Testis (tissue), 3 donors: Measurements from ENCODE around the gene C16orf90. TPM values are rescaled to one million over a fixed set of nuclear protein-coding genes. Genes with fewer than 3 reads are reported as not detected.

Experiments used
- DNase-seq: peaks from one replicate; pipeline ENCODE4 v3.0.0-alpha.2; 2019
- H3K27ac ChIP-seq, 2 donors: fragments of 200-600 bp; sonication (generic); one replicate each; pipeline ENCODE4 v1.5.1; 2019
- H3K27me3 ChIP-seq: fragments of 200-600 bp; sonication (generic); one replicate; pipeline ENCODE4 v1.5.1; 2019
- H3K36me3 ChIP-seq: fragments of 200-600 bp; sonication (generic); one replicate; pipeline ENCODE4 v1.5.1; 2017; ENCODE audit warnings: low read depth; ENCODE audit errors: missing control alignments
- H3K4me1 ChIP-seq: fragments of 200-600 bp; sonication (generic); one replicate; pipeline ENCODE4 v1.5.1; 2019
- H3K4me3 ChIP-seq, 2 donors: fragments of 200-600 bp; sonication (generic); one replicate each; pipeline ENCODE4 v1.5.1; 2017 to 2019
- H3K9me3 ChIP-seq: fragments of 200-600 bp; sonication (generic); one replicate; pipeline ENCODE4 v1.5.1; 2017
- POLR2A ChIP-seq: fragments of 450-650 bp; IDR thresholded peaks from one replicate; pipeline ENCODE4 v1.6.1; 2017; ENCODE audit warnings: antibody characterized with exemption, mild to moderate bottlenecking, moderate library complexity
- WGBS, 2 donors: methylation state at CpG; one replicate each; pipeline ENCODE4 v1.1.5; 2018; 5-methylcytosine and 5-hydroxymethylcytosine counted together
- intact Hi-C: fragments of 100-400 bp; cut with DNase I; formaldehyde crosslinking; loops from one replicate; pipeline ENCODE4 v1.15.1; 2023; ENCODE audit warnings: low total_unique reads
- polyA plus RNA-seq: library from polyadenylated mRNA; stranded (reverse); fragments of 350-450 nt; fragmentation: Illumina TruSeq; extraction: RNeasy Lipid Tissue Mini Kit (QIAGEN cat#74804); gene quantifications from one replicate; pipeline ENCODE4 v1.2.3, GENCODE V29; 2014; ENCODE audit warnings: low read depth, low replicate concordance; ENCODE audit not compliant: insufficient read depth
- total RNA-seq, 2 donors: library from RNA; depleted of rRNA; stranded (reverse); fragments of >200 nt; gene quantifications; one replicate each; pipeline ENCODE4 v1.2.3, GENCODE V29; 2016
- TF ChIP-seq, protein P1 (sequence below), 3 experiments: fragments of 450-650 bp in 2 of 3; fragments of 200-600 bp in 1 of 3; sonication (generic) in 1 of 3; IDR thresholded peaks; one replicate each; pipeline ENCODE4 v1.5.1; 2016 to 2019; ENCODE audit warnings: antibody characterized with exemption in 3 of 3, mild to moderate bottlenecking in 2 of 3, moderate library complexity in 1 of 3

C16orf90 gene
- total and polyA plus RNA-seq, 3 donors from 2014 or later: 14.2 to 52.1 (median 33.8) TPM

DNA sequence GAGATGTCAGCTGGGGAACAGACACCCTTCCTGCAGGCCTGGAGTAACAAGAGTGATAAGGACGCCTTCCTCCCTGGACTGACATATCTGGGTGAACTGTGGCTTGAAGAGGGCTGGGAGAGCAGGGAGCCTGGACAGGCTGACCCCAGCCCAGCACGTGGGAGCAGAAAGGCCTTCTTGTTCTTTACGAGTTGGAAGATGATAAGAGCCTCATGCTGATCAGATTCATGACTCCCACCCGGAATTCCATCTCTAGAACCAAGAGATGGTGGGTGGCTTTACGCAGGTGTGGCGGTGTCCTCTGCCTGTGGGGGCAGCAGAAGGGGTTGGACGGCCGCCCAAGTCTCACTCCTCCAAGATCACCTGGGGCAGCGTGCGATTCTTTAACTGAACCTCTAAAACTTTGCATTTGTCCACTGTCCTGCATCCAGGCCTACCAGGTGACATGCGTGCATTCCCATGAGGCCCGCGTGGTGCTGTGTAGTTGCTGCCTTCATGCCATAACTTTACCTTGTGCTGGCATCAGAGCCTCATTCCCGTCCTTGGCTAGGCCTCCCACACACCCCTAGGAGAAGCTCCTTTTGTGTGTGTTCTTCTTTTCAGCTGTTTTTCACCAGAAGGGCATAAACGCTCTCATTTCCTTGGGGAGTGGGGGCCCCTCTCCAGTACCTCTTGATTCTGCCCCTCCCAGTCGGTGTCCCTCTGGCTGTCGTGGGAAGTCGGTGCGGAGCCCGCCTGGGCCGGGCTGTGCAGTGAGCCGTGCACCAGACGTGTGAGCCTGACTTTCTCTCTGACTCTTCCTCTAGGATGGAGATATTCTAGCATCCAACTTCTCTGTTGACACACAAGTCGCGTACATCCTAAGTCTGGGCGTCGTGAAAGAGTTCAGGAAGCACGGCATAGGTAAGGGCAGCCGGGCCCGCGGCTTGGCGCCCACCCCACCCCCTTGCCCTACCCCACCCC, 13.3 kb downstream of the C16orf90 start:
- WGBS, 2 donors: 67 to 78% methylated on average over 29 to 32 of the region's 32 CpGs
- H3K4me3 ChIP-seq: no peak overlapping the region
- peak; percentile 82 for DNase-seq
- intact Hi-C loops: no loop called here
- no peaks in the 10 kb centered on the region for H3K27me3 ChIP-seq
- TF ChIP-seq POLR2A: no peak
- TF ChIP-seq, protein P1, sequence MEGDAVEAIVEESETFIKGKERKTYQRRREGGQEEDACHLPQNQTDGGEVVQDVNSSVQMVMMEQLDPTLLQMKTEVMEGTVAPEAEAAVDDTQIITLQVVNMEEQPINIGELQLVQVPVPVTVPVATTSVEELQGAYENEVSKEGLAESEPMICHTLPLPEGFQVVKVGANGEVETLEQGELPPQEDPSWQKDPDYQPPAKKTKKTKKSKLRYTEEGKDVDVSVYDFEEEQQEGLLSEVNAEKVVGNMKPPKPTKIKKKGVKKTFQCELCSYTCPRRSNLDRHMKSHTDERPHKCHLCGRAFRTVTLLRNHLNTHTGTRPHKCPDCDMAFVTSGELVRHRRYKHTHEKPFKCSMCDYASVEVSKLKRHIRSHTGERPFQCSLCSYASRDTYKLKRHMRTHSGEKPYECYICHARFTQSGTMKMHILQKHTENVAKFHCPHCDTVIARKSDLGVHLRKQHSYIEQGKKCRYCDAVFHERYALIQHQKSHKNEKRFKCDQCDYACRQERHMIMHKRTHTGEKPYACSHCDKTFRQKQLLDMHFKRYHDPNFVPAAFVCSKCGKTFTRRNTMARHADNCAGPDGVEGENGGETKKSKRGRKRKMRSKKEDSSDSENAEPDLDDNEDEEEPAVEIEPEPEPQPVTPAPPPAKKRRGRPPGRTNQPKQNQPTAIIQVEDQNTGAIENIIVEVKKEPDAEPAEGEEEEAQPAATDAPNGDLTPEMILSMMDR (IDR thresholded peaks at IDR 0.05): no peak
- no peaks in the 10 kb centered on the region for H3K9me3 ChIP-seq
- H3K4me1 ChIP-seq: peaks cover 16% of the 10 kb centered on the region
- no peaks in the 10 kb centered on the region for H3K36me3 ChIP-seq
- H3K27ac ChIP-seq: peak overlapping the region; percentile 13 to 45

DNA sequence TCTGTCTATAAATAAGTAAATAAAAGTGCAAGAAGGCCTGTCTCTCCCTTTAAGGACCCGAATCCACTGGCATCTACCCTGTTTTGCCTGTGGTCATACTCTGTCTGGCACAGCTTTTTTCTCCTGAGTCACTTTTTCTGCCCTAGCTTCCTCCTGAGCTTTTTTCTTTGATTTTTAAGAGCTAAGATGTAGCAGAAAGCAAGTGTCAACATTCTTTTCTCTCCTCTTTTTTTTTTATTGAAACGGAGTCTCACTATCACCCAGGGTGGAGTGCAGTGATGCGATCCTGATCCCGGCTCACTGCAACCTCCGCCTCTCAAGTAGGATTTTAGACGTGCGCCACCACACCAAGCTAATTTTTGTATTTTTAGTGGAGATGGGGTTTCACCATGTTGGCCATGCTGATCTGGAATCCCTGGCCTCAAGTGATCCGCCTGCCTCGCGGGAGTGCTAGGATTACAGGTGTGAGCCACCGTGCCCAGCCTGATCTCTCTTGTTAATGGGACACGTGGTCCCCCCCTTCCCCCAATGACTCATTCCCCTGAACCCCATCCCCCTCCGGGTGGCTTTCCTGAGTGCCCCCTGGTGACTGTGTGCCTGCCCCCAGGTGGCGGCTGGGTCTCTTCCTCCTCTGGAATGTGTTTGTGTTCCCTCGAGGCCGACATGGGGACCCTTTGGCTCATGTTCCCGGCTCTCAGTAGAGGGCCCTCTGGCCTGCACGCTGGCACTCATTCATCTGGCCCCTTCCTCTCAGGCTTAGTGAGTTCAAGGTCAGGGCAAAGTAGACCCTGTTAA, 14.2 kb downstream of the C16orf90 start:
- intact Hi-C loops: no loop called here
- 55 to 66% methylated on average over 16 to 18 of the region's 18 CpGs for WGBS, 2 donors
- TF ChIP-seq, protein P1 (IDR thresholded peaks at IDR 0.05): no peak
- no peak for TF ChIP-seq POLR2A

GRCh38 chr16:3479654-3480216, 15.6 kb downstream of the C16orf90 start:
- Histone ChIP-seq H3K9me3 (no peaks in the 10 kb centered on the region), H3K27me3 (no peaks in the 10 kb centered on the region), H3K36me3 (no peaks in the 10 kb centered on the region), H3K4me1 (peaks cover 17% of the 10 kb centered on the region), H3K27ac (no peak overlapping the region), H3K4me3 (no peak overlapping the region)
- WGBS, 2 donors: 88 to 90% methylated on average over 9 to 12 of the region's 12 CpGs
- intact Hi-C loops: no loop called here
- no peak for DNase-seq
- TF ChIP-seq, protein P1 (IDR thresholded peaks at IDR 0.05): no peak
- TF ChIP-seq POLR2A: no peak

More for the DNA sequence above, 14.2 kb downstream of the C16orf90 start:
- no peak overlapping the region for H3K4me3 ChIP-seq
- peak overlapping the region; percentile 13 to 45 for H3K27ac ChIP-seq
- peaks cover 16% of the 10 kb centered on the region for H3K4me1 ChIP-seq
- no peak for DNase-seq
- no peaks in the 10 kb centered on the region for H3K36me3 ChIP-seq
- no peaks in the 10 kb centered on the region for H3K27me3 ChIP-seq
- H3K9me3 ChIP-seq: no peaks in the 10 kb centered on the region

- 79 to 82% methylated on average over 11 of the region's 11 CpGs for WGBS, 2 donors
- intact Hi-C loops: no loop called here
- H3K36me3 ChIP-seq: no peaks in the 10 kb centered on the region
Observed at GRCh38 chr16:3478242-3478925, 16.9 kb downstream of the C16orf90 start.

More at GRCh38 chr16:3478242-3478925, 16.9 kb downstream of the C16orf90 start:
- no peak for DNase-seq
- H3K27me3 ChIP-seq: no peaks in the 10 kb centered on the region
- peaks cover 26% of the 10 kb centered on the region for H3K4me1 ChIP-seq
- no peak overlapping the region for H3K27ac ChIP-seq
- TF ChIP-seq, protein P1 (IDR thresholded peaks at IDR 0.05): no peak
- no peak for TF ChIP-seq POLR2A
- H3K9me3 ChIP-seq: no peaks in the 10 kb centered on the region
- no peak overlapping the region for H3K4me3 ChIP-seq
